Measurements from ENCODE around the gene RGL1.

DNA sequence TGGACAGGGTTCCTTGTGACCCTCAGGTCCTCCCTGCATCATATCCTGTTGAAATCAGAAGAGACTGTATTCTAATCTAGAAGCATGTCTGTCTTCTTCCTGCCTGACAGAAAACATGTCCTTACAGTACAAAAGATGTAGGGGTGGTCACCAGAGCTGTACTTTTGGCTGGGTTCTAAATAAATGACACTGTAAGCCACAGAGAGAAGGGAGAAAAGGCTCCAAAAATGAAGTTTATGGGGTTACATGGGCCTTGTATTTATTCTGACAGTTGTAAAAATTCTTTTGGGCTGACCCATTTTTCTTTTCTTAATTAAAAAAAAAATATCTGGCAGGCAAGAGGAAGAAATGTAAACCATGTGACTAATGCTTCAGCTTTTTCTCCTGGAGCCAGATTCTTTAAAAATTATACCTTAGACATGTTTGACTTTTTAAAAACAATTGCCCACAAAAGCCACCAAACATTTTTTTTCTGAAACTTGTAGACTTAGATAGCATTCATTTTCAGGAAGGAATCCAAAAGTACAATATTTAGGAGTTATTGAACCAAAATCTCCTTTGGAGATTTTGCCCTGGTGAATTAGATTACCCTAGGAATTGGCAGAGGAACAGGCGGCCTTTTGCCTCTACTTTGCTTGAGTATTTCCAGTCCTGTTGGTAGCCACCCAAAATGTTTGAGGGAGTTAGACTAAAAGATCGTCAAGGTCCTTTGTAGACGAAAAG is 17.1 kb downstream of the RGL1 start:
- TF ChIP-seq POLR2AphosphoS5 (IDR thresholded peaks at IDR 0.05) (peak in 2 of 3 donors; percentile 7 to 41), POLR2A (IDR thresholded peaks at IDR 0.05) (no peak)
- TF ChIP-seq, protein P1, sequence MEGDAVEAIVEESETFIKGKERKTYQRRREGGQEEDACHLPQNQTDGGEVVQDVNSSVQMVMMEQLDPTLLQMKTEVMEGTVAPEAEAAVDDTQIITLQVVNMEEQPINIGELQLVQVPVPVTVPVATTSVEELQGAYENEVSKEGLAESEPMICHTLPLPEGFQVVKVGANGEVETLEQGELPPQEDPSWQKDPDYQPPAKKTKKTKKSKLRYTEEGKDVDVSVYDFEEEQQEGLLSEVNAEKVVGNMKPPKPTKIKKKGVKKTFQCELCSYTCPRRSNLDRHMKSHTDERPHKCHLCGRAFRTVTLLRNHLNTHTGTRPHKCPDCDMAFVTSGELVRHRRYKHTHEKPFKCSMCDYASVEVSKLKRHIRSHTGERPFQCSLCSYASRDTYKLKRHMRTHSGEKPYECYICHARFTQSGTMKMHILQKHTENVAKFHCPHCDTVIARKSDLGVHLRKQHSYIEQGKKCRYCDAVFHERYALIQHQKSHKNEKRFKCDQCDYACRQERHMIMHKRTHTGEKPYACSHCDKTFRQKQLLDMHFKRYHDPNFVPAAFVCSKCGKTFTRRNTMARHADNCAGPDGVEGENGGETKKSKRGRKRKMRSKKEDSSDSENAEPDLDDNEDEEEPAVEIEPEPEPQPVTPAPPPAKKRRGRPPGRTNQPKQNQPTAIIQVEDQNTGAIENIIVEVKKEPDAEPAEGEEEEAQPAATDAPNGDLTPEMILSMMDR (IDR thresholded peaks at IDR 0.05), result no peak
